Measurements from ENCODE around the gene TMEM253. TPM values are rescaled to one million over a fixed set of nuclear protein-coding genes. Genes with fewer than 3 reads are reported as not detected.

TMEM253 gene
- total and polyA plus RNA-seq, 2 donors (not counting 1 experiment from before 2014, with no cell fraction given): 0.11 TPM; not detected in 1

GRCh38 chr14:21074398-21075272, 26.2 kb upstream of the TMEM253 start:
- H3K4me1 ChIP-seq (ENCODE audit: control insufficient read depth, extremely low read depth, insufficient read depth, low read length): peaks cover 9% of the 10 kb centered on the region
- no peaks in the 10 kb centered on the region for H3K9me3 ChIP-seq (ENCODE audit: control insufficient read depth, insufficient read depth, low read depth, low read length)
- H3K27me3 ChIP-seq (ENCODE audit: control insufficient read depth, insufficient read depth, low read length): no peaks in the 10 kb centered on the region
- no peak overlapping the region for H3K9ac ChIP-seq (ENCODE audit: insufficient read depth, low read length)
- no peak overlapping the region for H3K27ac ChIP-seq (ENCODE audit: insufficient read depth, low read length)
- H2AFZ ChIP-seq (ENCODE audit: low read length): no peak overlapping the region
- peaks cover 2% of the 10 kb centered on the region for H3K79me2 ChIP-seq (ENCODE audit: control insufficient read depth, insufficient read depth, low read length)
- H4K20me1 ChIP-seq (ENCODE audit: control insufficient read depth, extremely low read depth, insufficient read depth, low read length): no peaks in the 10 kb centered on the region
- H3K4me2 ChIP-seq (ENCODE audit: extremely low read depth, insufficient read depth, low read length): no peak overlapping the region
- no peak for DNase-seq (ENCODE audit: low read depth in 2 of 2)
- TF ChIP-seq EZH2 (IDR thresholded peaks at IDR 0.05; ENCODE audit: low read length, missing control alignments): no peak
- no peak for TF ChIP-seq CTCF (conservative IDR thresholded peaks at IDR 0.05 in 1 of 2, IDR thresholded peaks at IDR 0.05 in 1 of 2; ENCODE audit: low read depth in 1 of 2, low read length in 2 of 2)
- H3K4me3 ChIP-seq (replicated peaks in 1 of 4; ENCODE audit: control extremely low read depth in 1 of 4, insufficient read depth in 1 of 4, low read depth in 3 of 4, low read length in 4 of 4): no peak overlapping the region
- H3K36me3 ChIP-seq (ENCODE audit: control insufficient read depth, insufficient read depth, low read length): peaks cover 28% of the 10 kb centered on the region

- peaks cover 9% of the 10 kb centered on the region for H3K4me1 ChIP-seq (ENCODE audit: control insufficient read depth, extremely low read depth, insufficient read depth, low read length)
- no peak overlapping the region for H3K4me2 ChIP-seq (ENCODE audit: extremely low read depth, insufficient read depth, low read length)
- no peaks in the 10 kb centered on the region for H4K20me1 ChIP-seq (ENCODE audit: control insufficient read depth, extremely low read depth, insufficient read depth, low read length)
- H2AFZ ChIP-seq (ENCODE audit: low read length): no peak overlapping the region
- H3K4me3 ChIP-seq (replicated peaks in 1 of 4; ENCODE audit: control extremely low read depth in 1 of 4, insufficient read depth in 1 of 4, low read depth in 3 of 4, low read length in 4 of 4): no peak overlapping the region
- TF ChIP-seq EZH2 (IDR thresholded peaks at IDR 0.05; ENCODE audit: low read length, missing control alignments): no peak
- no peak for TF ChIP-seq CTCF (conservative IDR thresholded peaks at IDR 0.05 in 1 of 2, IDR thresholded peaks at IDR 0.05 in 1 of 2; ENCODE audit: low read depth in 1 of 2, low read length in 2 of 2)
- H3K36me3 ChIP-seq (ENCODE audit: control insufficient read depth, insufficient read depth, low read length): peaks cover 31% of the 10 kb centered on the region
- peaks cover 2% of the 10 kb centered on the region for H3K79me2 ChIP-seq (ENCODE audit: control insufficient read depth, insufficient read depth, low read length)
- no peaks in the 10 kb centered on the region for H3K27me3 ChIP-seq (ENCODE audit: control insufficient read depth, insufficient read depth, low read length)
- H3K9me3 ChIP-seq (ENCODE audit: control insufficient read depth, insufficient read depth, low read depth, low read length): no peaks in the 10 kb centered on the region
- no peak for DNase-seq (ENCODE audit: low read depth in 2 of 2)
- H3K9ac ChIP-seq (ENCODE audit: insufficient read depth, low read length): no peak overlapping the region
- H3K27ac ChIP-seq (ENCODE audit: insufficient read depth, low read length): no peak overlapping the region
These were observed 25.0 kb upstream of the TMEM253 start for GRCh38 chr14:21075719-21076437.

GRCh38 chr14:21077672-21078071, 23.2 kb upstream of the TMEM253 start:
- H2AFZ ChIP-seq (ENCODE audit: low read length): no peak overlapping the region
- no peak for DNase-seq (ENCODE audit: low read depth in 2 of 2)
- H3K9me3 ChIP-seq (ENCODE audit: control insufficient read depth, insufficient read depth, low read depth, low read length): no peaks in the 10 kb centered on the region
- peaks cover under 1% of the 10 kb centered on the region for H3K4me1 ChIP-seq (ENCODE audit: control insufficient read depth, extremely low read depth, insufficient read depth, low read length)
- no peak overlapping the region for H3K9ac ChIP-seq (ENCODE audit: insufficient read depth, low read length)
- no peaks in the 10 kb centered on the region for H3K27me3 ChIP-seq (ENCODE audit: control insufficient read depth, insufficient read depth, low read length)
- H3K4me2 ChIP-seq (ENCODE audit: extremely low read depth, insufficient read depth, low read length): no peak overlapping the region
- H3K27ac ChIP-seq (ENCODE audit: insufficient read depth, low read length): no peak overlapping the region
- peaks cover 40% of the 10 kb centered on the region for H3K36me3 ChIP-seq (ENCODE audit: control insufficient read depth, insufficient read depth, low read length)
- no peaks in the 10 kb centered on the region for H4K20me1 ChIP-seq (ENCODE audit: control insufficient read depth, extremely low read depth, insufficient read depth, low read length)
- H3K79me2 ChIP-seq (ENCODE audit: control insufficient read depth, insufficient read depth, low read length): peaks cover 2% of the 10 kb centered on the region
- H3K4me3 ChIP-seq (replicated peaks in 1 of 4; ENCODE audit: control extremely low read depth in 1 of 4, insufficient read depth in 1 of 4, low read depth in 3 of 4, low read length in 4 of 4): no peak overlapping the region
- TF ChIP-seq EZH2 (IDR thresholded peaks at IDR 0.05; ENCODE audit: low read length, missing control alignments) (no peak), CTCF (conservative IDR thresholded peaks at IDR 0.05 in 1 of 2, IDR thresholded peaks at IDR 0.05 in 1 of 2; ENCODE audit: low read depth in 1 of 2, low read length in 2 of 2) (no peak)
